Erythroblast (primary cell): Measurements from ENCODE around the gene OPCML.

Experiments
- GATA1 ChIP-seq: IDR thresholded peaks from 2 replicates; pipeline ENCODE4 v1.6.1; 2011; ENCODE audit warnings: low read depth, mild to moderate bottlenecking, control low read depth, low read length, moderate library complexity
- POLR2A ChIP-seq: IDR thresholded peaks from 2 replicates; pipeline ENCODE4 v1.6.1; 2011; ENCODE audit warnings: mild to moderate bottlenecking, low read length

- TF ChIP-seq POLR2A, result no peak
- TF ChIP-seq GATA1, result no peak
Measured at GRCh38 chr11:132450631-132451030, 1081.7 kb downstream of the OPCML start.
